ENCODE results near the gene STARD10. TPM values are rescaled to one million over a fixed set of nuclear protein-coding genes. Genes with fewer than 3 reads are reported as not detected.

Gene STARD10
- total RNA-seq, result 10 to 100 TPM; 38.7 to 56.1 (median 46.3) TPM
- polyA plus RNA-seq, result 10 to 100 TPM; 36.8 to 41.0 TPM
- long read RNA-seq, donor 1, transcript STARD10-217 (3 exons, 506 nt), result minor isoform, 9 of 60 reads
- long read RNA-seq, donor 1, transcript STARD10-201 (7 exons, 1,963 nt), result major isoform, 35 of 60 reads
- long read RNA-seq, donor 1, partial matches to known transcripts, result 1 of 60 reads
- long read RNA-seq, donor 1, other reads (novel, unspliced or antisense), result 13 of 60 reads
- long read RNA-seq, donor 2, transcript STARD10-210 (7 exons, 1,100 nt), result major isoform, 9 of 12 reads
- long read RNA-seq, donor 2, partial matches to known transcripts, result 0 of 12 reads
- long read RNA-seq, donor 2, other reads (novel, unspliced or antisense), result 0 of 12 reads
- long read RNA-seq, donor 3, transcript STARD10-210 (7 exons, 1,100 nt), result major isoform, 33 of 59 reads
- long read RNA-seq, donor 3, transcript STARD10-217 (3 exons, 506 nt), result minor isoform, 10 of 59 reads
- long read RNA-seq, donor 3, partial matches to known transcripts, result 4 of 59 reads
- long read RNA-seq, donor 3, other reads (novel, unspliced or antisense), result 7 of 59 reads

- TF ChIP-seq EP300 (IDR thresholded peaks at IDR 0.05) (peak; percentile 49), POLR2A (IDR thresholded peaks at IDR 0.05) (peak; percentile 57), CTCF (IDR thresholded peaks at IDR 0.05) (peak; percentile 97 to 100 (median 100))
- WGBS, 3 donors, result 1 to 2% (median 1%) methylated on average over 50 to 55 of the region's 55 CpGs
- Histone ChIP-seq H3K27me3 (no peaks in the 10 kb centered on the region), H3K9me3 (no peaks in the 10 kb centered on the region), H3K36me3 (no peaks in the 10 kb centered on the region), H3K4me3 (peak within 1 kb of the TSS; percentile 69), H3K4me1 (ENCODE audit: insufficient read depth) (peaks cover 8% of the 10 kb centered on the region), H3K27ac (peak within 1 kb of the TSS; percentile 72 to 89)
- peak; percentile 95 to 98 (median 97) for DNase-seq
- intact Hi-C loops (cut with DNase I), result loop anchor here in 3 of 4 donors (5.0 kb wide), 2 partner anchors 66 to 71 kb away; no protein-coding TSS in a partner anchor
Measured at GRCh38 chr11:72793425-72794367, at the start of gene STARD10. Gene STARD10, minus strand, starts transcription at chr11:72794047. Its CDS starts 12,866 bp downstream, at chr11:72781181.

GRCh38 chr11:72842653-72843330 is 48.9 kb upstream of the STARD10 start:
- DNase-seq, result no peak
- WGBS, 3 donors, result 79 to 87% (median 86%) methylated on average over 14 of the region's 14 CpGs
- Histone ChIP-seq H3K4me3 (no peak overlapping the region), H3K27me3 (no peaks in the 10 kb centered on the region), H3K9me3 (no peaks in the 10 kb centered on the region), H3K4me1 (ENCODE audit: insufficient read depth) (peaks cover 3% of the 10 kb centered on the region), H3K27ac (no peak overlapping the region), H3K36me3 (no peaks in the 10 kb centered on the region)
- TF ChIP-seq POLR2A (IDR thresholded peaks at IDR 0.05), result no peak
- TF ChIP-seq EP300 (IDR thresholded peaks at IDR 0.05), result no peak
- no peak for TF ChIP-seq CTCF (IDR thresholded peaks at IDR 0.05)
- intact Hi-C loops (cut with DNase I), result no loop called here

GRCh38 chr11:72842126-72842525 is 48.3 kb upstream of the STARD10 start:
- intact Hi-C loops (cut with DNase I), result no loop called here
- Histone ChIP-seq H3K27ac (no peak overlapping the region), H3K27me3 (no peaks in the 10 kb centered on the region), H3K9me3 (no peaks in the 10 kb centered on the region), H3K36me3 (no peaks in the 10 kb centered on the region), H3K4me3 (no peak overlapping the region), H3K4me1 (ENCODE audit: insufficient read depth) (peaks cover 6% of the 10 kb centered on the region)
- TF ChIP-seq EP300 (IDR thresholded peaks at IDR 0.05), result no peak
- no peak for TF ChIP-seq CTCF (IDR thresholded peaks at IDR 0.05)
- TF ChIP-seq POLR2A (IDR thresholded peaks at IDR 0.05), result no peak
- no peak for DNase-seq
- WGBS, 3 donors, result 78 to 89% (median 81%) methylated on average over 5 of the region's 5 CpGs

- TF ChIP-seq CTCF (IDR thresholded peaks at IDR 0.05), result no peak
- TF ChIP-seq EP300 (IDR thresholded peaks at IDR 0.05), result no peak
- no peak for TF ChIP-seq POLR2A (IDR thresholded peaks at IDR 0.05)
- H3K27ac ChIP-seq, result no peak overlapping the region
- no peak for DNase-seq
Measured at GRCh38 chr11:72841397-72841796, 47.5 kb upstream of the STARD10 start.

More at GRCh38 chr11:72841397-72841796, 47.5 kb upstream of the STARD10 start:
- Histone ChIP-seq H3K4me3 (no peak overlapping the region), H3K27me3 (no peaks in the 10 kb centered on the region), H3K36me3 (no peaks in the 10 kb centered on the region), H3K4me1 (ENCODE audit: insufficient read depth) (peaks cover 6% of the 10 kb centered on the region), H3K9me3 (no peaks in the 10 kb centered on the region)
- 90 to 96% (median 93%) methylated on average over 7 of the region's 7 CpGs for WGBS, 3 donors
- intact Hi-C loops (cut with DNase I), result no loop called here
